ENCODE data around the gene AJM1.
"Not testable (repeated sequence)": the region's sequence is repeated elsewhere in the genome, so short reads cannot be mapped to it uniquely, and the experiment has no call there.

AJM1 gene

GRCh38 chr9:136868644-136869043 is 26.4 kb downstream of the AJM1 start:
- H3K36me3 ChIP-seq (ENCODE audit: insufficient read depth), result no peaks in the 10 kb centered on the region; the same call in 1 of the 2 replicates
- H3K4me3 ChIP-seq (IDR thresholded peaks at IDR 0.05; ENCODE audit: insufficient read depth, low read depth, low read length), result no peak overlapping the region
- TF ChIP-seq, protein P1, sequence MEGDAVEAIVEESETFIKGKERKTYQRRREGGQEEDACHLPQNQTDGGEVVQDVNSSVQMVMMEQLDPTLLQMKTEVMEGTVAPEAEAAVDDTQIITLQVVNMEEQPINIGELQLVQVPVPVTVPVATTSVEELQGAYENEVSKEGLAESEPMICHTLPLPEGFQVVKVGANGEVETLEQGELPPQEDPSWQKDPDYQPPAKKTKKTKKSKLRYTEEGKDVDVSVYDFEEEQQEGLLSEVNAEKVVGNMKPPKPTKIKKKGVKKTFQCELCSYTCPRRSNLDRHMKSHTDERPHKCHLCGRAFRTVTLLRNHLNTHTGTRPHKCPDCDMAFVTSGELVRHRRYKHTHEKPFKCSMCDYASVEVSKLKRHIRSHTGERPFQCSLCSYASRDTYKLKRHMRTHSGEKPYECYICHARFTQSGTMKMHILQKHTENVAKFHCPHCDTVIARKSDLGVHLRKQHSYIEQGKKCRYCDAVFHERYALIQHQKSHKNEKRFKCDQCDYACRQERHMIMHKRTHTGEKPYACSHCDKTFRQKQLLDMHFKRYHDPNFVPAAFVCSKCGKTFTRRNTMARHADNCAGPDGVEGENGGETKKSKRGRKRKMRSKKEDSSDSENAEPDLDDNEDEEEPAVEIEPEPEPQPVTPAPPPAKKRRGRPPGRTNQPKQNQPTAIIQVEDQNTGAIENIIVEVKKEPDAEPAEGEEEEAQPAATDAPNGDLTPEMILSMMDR (conservative IDR thresholded peaks at IDR 0.05; ENCODE audit: low read depth, low read length), result no peak
- no peak overlapping the region for H3K9ac ChIP-seq
- peaks cover 19% of the 10 kb centered on the region for H3K79me2 ChIP-seq (ENCODE audit: insufficient read depth, low read depth)
- H3K4me2 ChIP-seq, result no peak overlapping the region
- H3K4me1 ChIP-seq (ENCODE audit: low read depth, poor library complexity, severe bottlenecking), result peaks cover 13% of the 10 kb centered on the region
- H3K27me3 ChIP-seq (ENCODE audit: insufficient read depth, low read depth), result no peaks in the 10 kb centered on the region
- H4K20me1 ChIP-seq (ENCODE audit: insufficient read depth), result no peaks in the 10 kb centered on the region
- H2AFZ ChIP-seq (ENCODE audit: low read depth), result no peak overlapping the region
- H3K27ac ChIP-seq, result no peak overlapping the region

- H3K4me2 ChIP-seq; H4K20me1 ChIP-seq (ENCODE audit: insufficient read depth); H3K79me2 ChIP-seq (ENCODE audit: insufficient read depth, low read depth); H3K4me3 ChIP-seq (IDR thresholded peaks at IDR 0.05; ENCODE audit: insufficient read depth, low read depth, low read length); H3K9ac ChIP-seq; H2AFZ ChIP-seq (ENCODE audit: low read depth); H3K27ac ChIP-seq; H3K4me1 ChIP-seq (ENCODE audit: low read depth, poor library complexity, severe bottlenecking); H3K27me3 ChIP-seq (ENCODE audit: insufficient read depth, low read depth); H3K36me3 ChIP-seq (ENCODE audit: insufficient read depth): not testable (repeated sequence)
These were observed 27.3 kb downstream of the AJM1 start for GRCh38 chr9:136869611-136870010.

DNA sequence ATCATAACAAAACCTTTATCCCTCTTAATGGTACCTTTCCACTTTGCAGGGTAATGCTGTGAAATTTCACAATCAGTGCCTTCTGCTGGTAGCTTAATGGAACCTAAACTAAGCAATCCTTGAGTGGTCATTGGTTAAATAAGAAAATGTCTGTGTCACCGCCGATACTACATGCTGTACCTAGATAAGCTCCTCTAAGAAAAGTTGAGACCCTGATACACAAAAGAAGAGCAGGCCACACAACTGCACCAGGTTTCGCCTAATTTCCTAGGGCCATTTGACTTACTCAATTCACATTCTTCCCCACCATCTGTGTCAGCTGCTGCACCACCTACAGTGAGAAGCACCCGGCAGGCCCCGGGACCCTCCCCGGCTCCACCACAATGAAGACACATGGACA is 32.9 kb downstream of the AJM1 start:
- no peak overlapping the region for H3K4me3 ChIP-seq (IDR thresholded peaks at IDR 0.05; ENCODE audit: insufficient read depth, low read depth, low read length)
- no peaks in the 10 kb centered on the region for H3K27me3 ChIP-seq (ENCODE audit: insufficient read depth, low read depth)
- no peak overlapping the region for H2AFZ ChIP-seq (ENCODE audit: low read depth)
- H3K27ac ChIP-seq, result no peak overlapping the region
- no peaks in the 10 kb centered on the region for H4K20me1 ChIP-seq (ENCODE audit: insufficient read depth)
- no peak overlapping the region for H3K4me2 ChIP-seq
- no peak overlapping the region for H3K9ac ChIP-seq
- peaks cover 2% of the 10 kb centered on the region for H3K4me1 ChIP-seq (ENCODE audit: low read depth, poor library complexity, severe bottlenecking)
- H3K79me2 ChIP-seq (ENCODE audit: insufficient read depth, low read depth), result no peaks in the 10 kb centered on the region
- TF ChIP-seq, protein P1 (conservative IDR thresholded peaks at IDR 0.05; ENCODE audit: low read depth, low read length), result no peak
- no peaks in the 10 kb centered on the region for H3K36me3 ChIP-seq (ENCODE audit: insufficient read depth)

- peaks cover 16% of the 10 kb centered on the region for H3K4me1 ChIP-seq (ENCODE audit: low read depth, poor library complexity, severe bottlenecking)
- H3K4me3 ChIP-seq (IDR thresholded peaks at IDR 0.05; ENCODE audit: insufficient read depth, low read depth, low read length), result no peak overlapping the region
- H3K27ac ChIP-seq, result no peak overlapping the region
- TF ChIP-seq, protein P1 (conservative IDR thresholded peaks at IDR 0.05; ENCODE audit: low read depth, low read length), result no peak
- H4K20me1 ChIP-seq (ENCODE audit: insufficient read depth), result no peaks in the 10 kb centered on the region
- no peak overlapping the region for H2AFZ ChIP-seq (ENCODE audit: low read depth)
- no peak overlapping the region for H3K9ac ChIP-seq
- no peaks in the 10 kb centered on the region for H3K27me3 ChIP-seq (ENCODE audit: insufficient read depth, low read depth)
- H3K79me2 ChIP-seq (ENCODE audit: insufficient read depth, low read depth), result peaks cover under 1% of the 10 kb centered on the region; the same call in 1 of the 2 replicates
- H3K4me2 ChIP-seq, result no peak overlapping the region
- H3K36me3 ChIP-seq (ENCODE audit: insufficient read depth), result no peaks in the 10 kb centered on the region
These were observed 34.2 kb downstream of the AJM1 start for GRCh38 chr9:136876476-136876875.

GRCh38 chr9:136880651-136881050 is 38.4 kb downstream of the AJM1 start:
- TF ChIP-seq, protein P1 (conservative IDR thresholded peaks at IDR 0.05; ENCODE audit: low read depth, low read length), result no peak
- H3K4me3 ChIP-seq (IDR thresholded peaks at IDR 0.05; ENCODE audit: insufficient read depth, low read depth, low read length), result no peak overlapping the region
- peaks cover 54% of the 10 kb centered on the region for H3K4me1 ChIP-seq (ENCODE audit: low read depth, poor library complexity, severe bottlenecking)
- peak overlapping the region; percentile 96; the same call in 1 of the 2 replicates for H3K27ac ChIP-seq
- peaks cover 15% of the 10 kb centered on the region; the same call in 1 of the 2 replicates for H3K79me2 ChIP-seq (ENCODE audit: insufficient read depth, low read depth)
- no peaks in the 10 kb centered on the region for H3K27me3 ChIP-seq (ENCODE audit: insufficient read depth, low read depth)
- no peaks in the 10 kb centered on the region for H3K36me3 ChIP-seq (ENCODE audit: insufficient read depth)
- peak overlapping the region; percentile 98; the same call in 1 of the 2 replicates for H3K4me2 ChIP-seq
- H3K9ac ChIP-seq, result no peak overlapping the region
- no peaks in the 10 kb centered on the region for H4K20me1 ChIP-seq (ENCODE audit: insufficient read depth)
- no peak overlapping the region for H2AFZ ChIP-seq (ENCODE audit: low read depth)

Data from KMS-11 (cell line).